GM19372 (cell line): ENCODE measurements around the gene SLC16A11.
"Not testable (repeated sequence)": the region's sequence is repeated elsewhere in the genome, so short reads cannot be mapped to it uniquely, and the experiment has no call there.

Source experiments
- ATAC-seq: cut with Tn5 transposase; IDR thresholded peaks from one replicate; pipeline ENCODE4 v1.9.1; 2021; ENCODE audit warnings: mild to moderate bottlenecking, low read depth, moderate library complexity; ENCODE audit not compliant: unreplicated experiment

SLC16A11 gene

DNA sequence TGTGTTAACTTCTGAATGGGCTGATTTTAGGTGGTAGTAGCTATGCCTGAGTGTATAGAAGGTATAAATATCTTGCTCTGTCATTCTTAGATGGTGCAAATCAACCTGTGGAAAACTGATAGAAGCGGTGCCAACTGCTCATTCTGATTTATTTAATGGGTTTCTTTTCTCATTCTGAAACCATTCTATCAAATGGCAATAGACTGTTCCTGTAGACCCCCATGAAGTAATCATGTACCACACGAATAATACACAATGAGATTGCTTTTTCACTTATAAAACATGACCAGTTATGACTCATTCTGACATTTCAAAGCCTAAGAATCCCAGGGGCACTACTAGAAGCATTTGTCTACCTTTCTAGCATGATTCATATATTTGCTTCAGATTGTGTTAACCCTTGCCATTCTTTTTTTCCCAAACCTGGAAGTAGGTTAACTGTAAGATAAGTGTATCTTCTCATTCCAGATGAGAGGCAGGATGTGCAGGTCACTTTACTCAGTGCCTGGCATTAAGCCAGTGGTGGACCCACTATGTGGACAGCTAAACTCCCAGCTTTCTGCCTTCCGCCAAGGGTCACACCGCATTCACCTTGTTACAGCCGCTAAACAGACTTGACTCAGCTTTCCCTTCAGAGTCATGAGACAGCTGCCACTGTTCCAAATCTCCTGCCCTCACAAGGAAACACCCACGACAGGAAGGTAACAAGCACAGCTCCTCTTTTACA, 16.4 kb upstream of the SLC16A11 start:
- ATAC-seq: no peak

DNA sequence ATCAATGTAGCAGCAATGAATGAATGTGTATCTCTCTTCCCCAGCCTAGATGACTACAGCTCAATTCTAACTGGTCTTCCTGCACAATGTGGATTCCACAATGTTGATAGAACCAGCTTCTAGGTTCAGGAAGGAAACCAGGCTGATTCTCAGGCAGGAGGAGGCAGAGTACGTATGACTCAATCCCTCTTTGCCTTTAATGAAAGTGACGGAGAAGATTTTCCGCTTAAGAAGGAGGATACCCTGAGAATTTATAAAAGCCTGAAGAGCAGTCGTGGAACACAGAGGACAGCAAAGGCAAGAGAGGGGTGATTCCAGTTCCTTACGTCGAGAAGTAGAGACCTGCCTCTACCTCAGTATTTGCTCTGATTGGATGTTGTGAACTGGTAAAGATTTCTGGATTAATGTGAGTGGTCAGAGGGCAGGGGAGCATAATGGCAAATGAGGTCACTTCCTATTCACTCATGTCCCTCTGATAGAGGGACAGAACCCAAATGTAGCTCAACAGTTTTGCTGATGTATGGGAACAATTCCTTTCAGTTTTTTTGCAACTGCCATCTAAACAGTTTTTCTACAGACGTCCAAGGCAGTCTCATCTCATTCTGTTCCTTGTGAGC, 15.0 kb upstream of the SLC16A11 start:
- ATAC-seq: no peak

DNA sequence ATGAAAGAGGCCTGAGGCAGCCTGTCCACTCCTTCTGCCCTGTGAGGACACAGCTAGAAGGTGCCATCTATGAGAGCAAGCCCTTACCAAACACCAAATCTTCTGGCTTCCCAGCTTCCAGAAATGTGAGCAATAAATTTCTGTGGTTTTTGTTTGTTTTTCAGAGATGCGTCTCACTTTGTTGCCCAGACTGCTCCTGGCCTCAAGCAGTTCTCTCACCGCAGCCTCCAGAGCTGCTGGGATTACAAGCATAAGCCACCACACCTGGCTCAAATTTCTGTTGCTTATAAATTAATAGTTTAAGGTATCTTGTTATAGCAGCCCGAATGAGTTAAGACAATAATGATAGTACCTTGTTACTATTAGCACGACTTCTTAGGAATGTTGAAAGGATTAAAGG, 12.5 kb upstream of the SLC16A11 start:
- no peak for ATAC-seq

DNA sequence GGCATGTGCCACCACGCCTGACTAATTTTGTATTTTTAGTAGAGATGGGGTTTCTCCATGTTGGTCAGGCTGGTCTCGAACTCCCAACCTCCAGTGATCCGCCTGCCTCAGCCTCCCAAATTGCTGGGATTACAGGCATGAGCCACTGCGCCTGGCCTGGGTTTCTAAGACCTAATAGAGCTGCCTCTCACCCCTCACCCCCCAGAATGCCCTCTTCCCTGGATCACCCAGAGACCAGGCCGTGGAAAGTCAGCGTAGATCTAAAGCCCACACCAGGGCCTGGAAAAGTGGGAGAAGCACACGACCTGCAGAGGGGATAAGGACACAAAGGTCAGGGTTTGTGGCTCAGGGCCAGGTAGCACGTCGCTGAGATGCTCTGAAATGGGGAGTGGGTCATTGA, 6.7 kb upstream of the SLC16A11 start:
- ATAC-seq: not testable (repeated sequence)

DNA sequence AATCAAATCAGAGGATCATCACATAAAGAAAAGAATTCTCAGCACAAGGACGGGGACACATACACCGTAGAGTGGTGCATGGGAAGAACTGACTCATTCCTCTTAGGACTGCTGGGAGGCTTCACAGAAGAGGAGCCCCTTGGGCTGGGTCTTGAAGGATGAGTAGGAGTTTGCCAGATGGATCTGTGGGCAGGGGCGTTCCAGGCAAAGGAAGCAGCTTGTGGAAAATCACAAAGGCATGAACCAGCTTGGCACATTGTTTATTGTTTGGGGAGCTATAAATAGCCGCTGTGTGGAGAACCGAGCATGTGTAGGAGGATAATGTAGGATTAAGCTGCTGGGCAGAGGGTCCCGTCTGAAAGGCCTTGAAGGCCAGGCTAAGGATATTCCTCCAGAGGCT, 5.1 kb upstream of the SLC16A11 start:
- ATAC-seq: no peak

DNA sequence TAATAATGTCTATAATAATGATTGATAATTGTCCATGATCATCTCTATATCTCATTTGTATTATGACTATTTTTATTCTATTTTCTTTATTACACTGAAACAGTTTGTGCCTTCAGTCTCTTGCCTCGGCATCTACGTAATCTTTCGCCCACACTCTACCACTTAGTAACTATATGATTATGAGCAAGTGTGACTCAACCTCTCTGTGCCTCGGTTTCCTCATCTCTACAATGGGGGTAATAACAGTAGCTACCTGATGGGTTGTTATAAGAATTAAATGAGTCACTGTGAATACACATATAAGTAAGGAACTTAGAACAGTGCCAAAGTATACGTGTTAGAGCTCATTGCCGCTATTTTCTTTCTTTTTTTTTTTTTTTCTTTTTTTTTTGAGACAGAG, 3.7 kb upstream of the SLC16A11 start:
- ATAC-seq: no peak

DNA sequence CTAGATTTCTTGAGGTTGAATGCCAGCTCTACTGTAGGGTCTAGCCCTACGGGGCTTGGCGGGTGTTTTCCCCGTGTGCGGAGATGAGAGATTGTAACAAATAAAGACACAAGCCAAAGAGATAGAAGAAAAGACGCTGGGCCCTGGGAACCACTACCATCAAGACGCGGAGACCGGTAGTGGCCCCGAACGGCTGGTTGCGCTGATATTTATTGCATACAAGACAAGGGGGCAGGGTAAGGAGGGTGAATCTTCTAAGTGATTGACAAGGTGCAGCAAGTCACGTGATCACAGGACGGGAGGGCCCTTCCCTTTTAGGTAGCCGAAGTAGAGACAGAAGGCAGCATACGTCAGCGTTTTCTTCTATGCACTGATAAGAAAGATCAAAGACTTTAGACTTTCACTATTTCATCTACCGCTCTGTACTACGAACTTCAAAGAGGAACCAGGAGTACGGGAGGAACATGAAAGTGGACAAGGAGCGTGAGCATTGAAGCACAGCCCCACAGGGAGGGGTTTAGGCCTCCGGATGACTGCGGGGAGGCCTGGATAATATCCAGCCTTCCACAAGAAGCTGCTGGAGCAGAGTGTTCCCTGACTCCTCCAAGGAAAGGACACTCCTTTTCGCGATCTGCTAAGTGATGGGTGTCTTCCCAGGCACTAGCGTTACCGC, 3.0 kb upstream of the SLC16A11 start:
- ATAC-seq: not testable (repeated sequence)

DNA sequence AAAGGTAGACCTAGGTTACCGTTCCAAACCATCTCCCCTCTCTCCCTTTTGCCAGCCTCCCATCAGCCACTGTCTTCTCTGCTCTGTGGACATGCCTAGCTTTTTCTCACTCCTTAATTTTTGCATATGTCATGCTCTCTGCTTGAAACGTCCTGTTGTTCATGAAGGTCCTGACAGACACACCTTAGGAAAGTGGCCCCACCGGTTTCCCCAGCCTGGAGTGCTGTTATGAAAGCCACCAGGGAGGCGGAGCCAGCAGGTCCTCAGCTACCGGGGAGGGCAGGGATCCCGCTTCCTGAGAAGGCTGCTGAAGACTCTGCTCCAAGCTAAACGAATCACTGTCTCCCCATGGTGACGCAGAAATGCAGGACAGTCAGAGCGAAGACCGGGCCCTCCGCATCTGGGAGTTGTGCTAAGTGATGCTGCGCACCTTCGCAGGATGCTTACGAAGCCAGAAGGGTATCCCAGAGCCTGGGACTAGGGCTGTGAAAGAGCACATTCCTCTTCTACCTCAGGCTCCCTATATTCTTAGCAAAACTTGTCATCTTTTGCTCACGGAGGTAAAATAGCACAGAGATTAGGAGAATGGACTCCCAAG, 2.3 kb upstream of the SLC16A11 start:
- ATAC-seq: no peak

DNA sequence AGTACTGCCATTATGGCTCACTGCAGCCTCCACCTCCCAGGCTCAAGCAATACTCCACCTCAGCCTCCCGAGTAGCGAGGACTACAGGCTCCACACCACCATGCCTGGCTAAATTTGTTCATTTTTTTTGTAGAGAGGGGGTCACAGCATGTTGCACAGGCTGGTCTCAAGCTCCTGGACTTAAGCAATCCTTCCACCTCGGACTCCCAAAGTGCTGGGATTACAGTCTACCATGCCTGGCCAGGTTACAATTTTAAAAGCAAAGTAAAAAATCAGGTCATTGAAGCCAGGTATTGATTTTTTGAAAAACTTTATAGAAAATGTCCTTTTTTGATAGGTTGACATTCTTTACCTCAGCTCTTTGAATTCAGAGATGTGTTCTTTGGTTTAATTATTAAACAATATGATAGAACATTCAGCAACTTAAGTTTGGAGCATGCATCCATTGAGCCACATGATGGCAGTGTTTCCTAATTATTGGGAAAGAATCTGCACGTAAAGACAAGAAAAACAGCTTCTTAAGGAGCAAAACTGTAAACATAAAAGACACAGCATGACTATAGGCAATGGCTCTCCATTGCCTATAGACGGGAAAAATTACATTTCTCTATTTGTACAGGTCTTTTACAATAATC, 1.7 kb upstream of the SLC16A11 start:
- ATAC-seq: no peak

DNA sequence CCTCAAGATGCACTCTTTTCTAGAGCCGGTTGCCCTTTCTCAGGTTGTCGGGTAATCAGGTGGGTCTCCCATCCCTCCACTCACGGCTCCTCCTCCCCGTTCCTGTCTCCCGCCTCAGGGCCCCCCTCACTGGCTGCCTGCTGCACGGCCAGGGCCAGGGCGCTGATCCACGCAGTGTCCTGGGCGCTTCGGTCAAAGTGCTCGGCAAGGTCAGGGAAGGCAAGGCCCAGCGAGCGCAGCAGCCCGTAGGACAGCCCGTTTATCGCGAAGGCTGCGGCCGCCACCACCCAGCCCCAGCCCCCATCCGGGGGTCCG, 753 bp downstream of the SLC16A11 start:
- ATAC-seq: no peak

DNA sequence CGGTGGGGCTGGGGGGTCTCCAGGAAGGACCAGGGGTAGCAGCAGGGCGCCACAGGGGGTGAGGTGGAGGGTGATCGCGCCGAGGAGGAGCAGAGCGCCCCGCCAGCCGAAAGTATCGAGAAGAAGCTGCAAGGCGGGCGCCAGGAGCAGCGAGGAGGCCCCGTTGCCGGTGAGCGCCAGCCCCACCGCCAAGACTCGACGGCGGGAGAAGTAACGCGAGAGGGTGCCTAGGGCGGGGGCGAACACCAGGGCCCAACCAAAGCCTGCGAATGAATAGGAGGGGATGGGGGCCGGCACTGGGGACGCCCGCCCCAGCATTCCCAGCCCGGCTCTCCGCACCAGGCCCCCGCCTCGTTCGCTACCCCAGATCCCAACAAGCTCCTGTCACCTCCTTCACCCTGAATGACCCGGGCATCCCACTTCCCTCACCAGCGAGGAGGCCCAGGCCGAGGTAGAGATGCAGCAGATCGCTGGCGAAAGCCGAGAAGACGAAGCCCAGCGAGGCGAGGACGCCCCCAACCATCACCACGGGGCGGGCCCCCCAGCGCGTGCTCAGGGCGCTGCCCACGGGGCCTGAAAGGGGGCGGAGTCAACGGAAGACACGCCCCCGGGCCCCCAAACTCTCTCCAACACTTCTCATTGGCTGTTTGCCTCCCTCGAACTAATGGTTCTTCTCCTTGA, 1.3 kb downstream of the SLC16A11 start:
- ATAC-seq: no peak

DNA sequence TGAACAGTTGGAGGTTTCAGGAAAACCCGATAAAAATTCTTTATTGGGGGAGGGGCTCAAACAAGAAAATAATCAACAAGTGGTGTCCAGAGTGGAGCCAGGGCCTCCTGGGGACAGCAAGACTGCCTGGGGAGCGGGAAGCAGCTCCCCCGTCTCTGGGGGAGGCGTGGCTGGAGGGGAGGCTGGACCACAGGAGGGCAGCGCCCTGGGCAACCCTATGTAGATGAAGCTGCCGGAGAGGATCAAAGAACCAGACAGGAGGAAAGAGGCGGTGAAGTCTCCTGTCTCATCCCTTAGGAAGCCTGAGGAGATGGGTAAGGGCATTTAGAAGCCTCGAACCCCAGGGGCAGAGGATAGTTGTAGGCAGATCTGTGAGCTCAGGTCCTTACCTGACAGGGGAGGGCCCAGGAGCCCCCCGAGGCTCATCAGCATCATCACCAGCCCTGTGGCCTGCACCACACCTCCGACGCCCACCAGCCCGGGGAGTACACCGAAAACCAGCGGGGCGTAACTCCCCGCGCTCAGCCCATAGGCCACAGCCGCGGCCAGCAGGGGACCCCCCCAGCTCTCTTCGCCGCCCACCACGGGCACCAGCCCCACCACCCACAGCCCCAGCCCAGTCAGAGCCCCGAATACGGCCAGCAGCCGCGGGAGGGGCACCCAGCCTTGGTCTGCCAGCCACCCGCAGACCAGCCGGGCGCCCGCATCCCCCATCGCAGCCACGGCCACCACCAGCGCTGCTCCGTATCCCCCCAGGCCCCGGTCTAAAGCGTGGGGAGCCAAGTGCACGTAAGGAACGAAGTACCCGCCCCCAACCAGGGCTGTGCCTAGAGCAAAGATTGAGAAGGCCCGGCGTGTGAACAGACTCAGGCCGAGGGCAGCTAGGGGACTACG, 2.0 kb downstream of the SLC16A11 start:
- ATAC-seq: no peak

DNA sequence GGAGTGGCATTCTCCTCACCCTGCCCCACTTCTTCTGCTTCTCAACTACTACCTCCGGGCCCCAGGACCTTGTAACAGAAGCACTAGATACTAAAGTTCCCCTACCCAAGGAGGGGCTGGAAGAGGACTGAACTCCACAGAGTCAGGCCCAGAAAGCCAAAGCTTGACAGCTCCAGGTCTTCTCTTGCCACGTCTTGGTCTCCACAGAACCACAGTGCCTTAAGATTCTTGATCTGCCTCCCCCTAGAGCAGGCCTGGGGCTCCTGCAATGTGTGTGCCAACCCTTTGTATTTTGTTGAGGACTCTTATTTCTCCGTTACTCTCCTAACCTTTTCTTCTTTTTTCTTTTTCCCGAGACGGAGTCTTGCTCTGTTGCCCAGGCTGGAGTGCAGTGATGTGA, 4.1 kb downstream of the SLC16A11 start:
- no peak for ATAC-seq

DNA sequence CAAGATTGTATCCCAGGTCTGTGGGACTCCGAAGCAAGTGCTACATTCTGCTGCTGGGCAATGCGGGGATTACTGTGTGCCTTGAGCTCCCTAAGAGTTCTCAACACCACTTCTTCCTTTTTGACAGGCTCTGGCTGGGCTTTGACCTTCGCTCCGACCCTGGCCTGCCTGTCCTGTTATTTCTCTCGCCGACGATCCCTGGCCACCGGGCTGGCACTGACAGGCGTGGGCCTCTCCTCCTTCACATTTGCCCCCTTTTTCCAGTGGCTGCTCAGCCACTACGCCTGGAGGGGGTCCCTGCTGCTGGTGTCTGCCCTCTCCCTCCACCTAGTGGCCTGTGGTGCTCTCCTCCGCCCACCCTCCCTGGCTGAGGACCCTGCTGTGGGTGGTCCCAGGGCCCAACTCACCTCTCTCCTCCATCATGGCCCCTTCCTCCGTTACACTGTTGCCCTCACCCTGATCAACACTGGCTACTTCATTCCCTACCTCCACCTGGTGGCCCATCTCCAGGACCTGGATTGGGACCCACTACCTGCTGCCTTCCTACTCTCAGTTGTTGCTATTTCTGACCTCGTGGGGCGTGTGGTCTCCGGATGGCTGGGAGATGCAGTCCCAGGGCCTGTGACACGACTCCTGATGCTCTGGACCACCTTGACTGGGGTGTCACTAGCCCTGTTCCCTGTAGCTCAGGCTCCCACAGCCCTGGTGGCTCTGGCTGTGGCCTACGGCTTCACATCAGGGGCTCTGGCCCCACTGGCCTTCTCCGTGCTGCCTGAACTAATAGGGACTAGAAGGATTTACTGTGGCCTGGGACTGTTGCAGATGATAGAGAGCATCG, 5.6 kb downstream of the SLC16A11 start:
- ATAC-seq: no peak

DNA sequence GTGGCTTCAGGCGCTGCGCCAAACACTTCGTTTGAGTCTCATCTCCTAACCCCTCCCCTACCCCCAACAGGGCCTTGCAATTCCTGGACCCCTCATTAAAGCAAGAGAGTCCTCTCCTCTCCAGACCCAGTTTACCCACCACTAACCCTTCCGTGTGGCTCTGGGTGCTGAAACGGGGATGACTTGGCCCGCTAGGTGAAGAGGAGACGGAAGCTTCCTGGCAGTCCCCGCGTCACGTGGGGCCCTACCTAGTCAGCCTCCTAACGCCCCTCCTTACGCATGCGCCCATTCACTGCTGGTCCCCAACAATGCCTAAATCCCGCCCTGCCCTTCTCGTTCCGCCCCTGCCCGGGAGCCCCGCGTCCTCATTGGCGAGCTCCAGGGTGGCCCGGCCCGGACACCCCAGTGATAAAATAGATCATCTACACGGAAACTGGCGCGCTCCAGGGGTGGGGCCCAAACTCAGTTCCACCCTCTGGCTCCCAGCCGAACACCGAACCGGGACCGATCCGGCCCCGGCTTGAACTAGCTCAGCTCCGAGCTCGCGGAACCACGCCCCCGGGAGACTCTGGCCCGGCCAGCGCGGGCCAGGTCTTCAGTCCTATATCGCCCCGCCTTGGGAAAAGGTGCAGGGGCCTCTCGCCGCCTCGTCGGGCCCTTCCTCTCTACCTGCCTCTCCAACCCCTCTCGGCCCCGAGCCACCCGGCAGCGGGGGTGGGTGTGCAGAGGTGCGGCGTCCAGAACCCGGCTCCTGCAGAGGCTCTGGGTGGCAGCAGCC, 8.1 kb downstream of the SLC16A11 start, which contains the start of gene SLC16A13:
SLC16A13 (plus strand) TSS at position 425 of the 778 bp plus-strand sequence. CDS start 368 bp downstream, outside the sequence.
- ATAC-seq: peak; percentile 91

DNA sequence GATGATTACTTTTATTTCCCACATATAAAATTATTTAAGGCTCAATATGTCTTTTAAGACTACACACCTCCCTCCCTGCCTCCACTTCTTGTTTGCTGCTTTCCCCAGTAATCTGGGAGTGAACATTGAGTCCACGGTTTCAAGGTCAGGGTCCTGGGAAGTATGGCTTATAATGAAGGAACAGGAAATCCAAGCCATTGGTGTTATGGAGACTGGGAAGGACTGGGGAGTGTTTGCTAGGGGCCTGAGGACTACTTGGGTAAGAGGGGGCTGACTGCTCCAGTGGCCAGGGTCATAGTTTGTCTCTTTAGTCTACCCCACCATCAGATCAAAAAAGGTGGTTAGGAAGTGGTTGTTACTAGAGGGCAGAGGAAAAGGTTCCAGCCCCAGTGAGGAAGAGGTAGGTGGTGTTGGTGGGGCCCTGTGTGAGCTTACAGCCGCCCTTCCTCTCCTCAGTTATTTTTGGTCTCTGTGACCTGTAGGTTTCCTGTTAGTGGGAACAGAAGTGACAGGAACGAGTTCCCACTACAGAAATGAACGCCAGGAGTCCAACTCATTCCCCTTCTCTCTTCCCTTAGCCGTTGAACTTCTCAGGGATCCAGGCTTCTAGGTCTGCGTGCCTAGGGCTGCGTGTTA, 8.8 kb downstream of the SLC16A11 start:
- ATAC-seq: no peak

DNA sequence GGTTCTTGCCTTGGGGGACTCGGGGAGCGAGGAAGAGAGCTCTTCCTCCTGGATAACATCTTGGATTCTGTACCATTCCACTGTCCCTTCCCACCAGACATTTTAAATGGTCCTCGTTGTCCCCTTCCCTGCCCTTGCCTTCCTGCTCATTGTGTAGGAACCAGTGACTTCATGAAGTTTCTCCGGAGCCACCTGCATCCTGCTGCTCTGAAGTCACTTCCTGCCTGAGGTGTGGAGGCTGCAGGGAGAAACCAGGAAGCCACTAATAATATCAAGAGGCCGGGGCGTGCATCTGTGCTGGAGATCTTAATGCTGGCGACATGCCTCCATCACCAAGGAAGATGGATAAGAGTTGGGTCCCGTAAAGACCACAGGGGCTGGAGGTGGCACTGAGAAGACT, 14.2 kb downstream of the SLC16A11 start:
- no peak for ATAC-seq
